Activated CD8-positive, alpha-beta memory T cell treated with anti-CD3 and anti-CD28 coated beads, Interleukin-2, amount 50 U/mL, for 4 hours (primary cell): ENCODE data around the gene ETV3L.
"Not testable (repeated sequence)": the region's sequence is repeated elsewhere in the genome, so short reads cannot be mapped to it uniquely, and the experiment has no call there.

Experiments
- DNase-seq: peaks from one replicate; pipeline ENCODE4 v3.0.0-alpha.2; 2020

Gene ETV3L

GRCh38 chr1:157104598-157105293, 5.1 kb upstream of the ETV3L start:
- no peak for DNase-seq

GRCh38 chr1:157103268-157103667, 3.7 kb upstream of the ETV3L start:
- DNase-seq, result no peak

- no peak for DNase-seq
Measured at GRCh38 chr1:157101149-157101548, 1.5 kb upstream of the ETV3L start.

GRCh38 chr1:157098987-157099632, 498 bp downstream of the ETV3L start:
- not testable (repeated sequence) for DNase-seq

GRCh38 chr1:157098519-157098918, 1.1 kb downstream of the ETV3L start:
- DNase-seq, result no peak

GRCh38 chr1:157097692-157098091, 1.9 kb downstream of the ETV3L start:
- no peak for DNase-seq

GRCh38 chr1:157096881-157097280, 2.7 kb downstream of the ETV3L start:
- no peak for DNase-seq

- no peak for DNase-seq
Measured at GRCh38 chr1:157095551-157095950, 4.1 kb downstream of the ETV3L start.

- no peak for DNase-seq
Measured at GRCh38 chr1:157095091-157095490, 4.5 kb downstream of the ETV3L start.

GRCh38 chr1:157092831-157093230, 6.8 kb downstream of the ETV3L start:
- no peak for DNase-seq

GRCh38 chr1:157091668-157092273, 7.8 kb downstream of the ETV3L start:
- no peak for DNase-seq

- no peak for DNase-seq
Measured at GRCh38 chr1:157091186-157091585, 8.4 kb downstream of the ETV3L start.

- DNase-seq, result no peak
Measured at GRCh38 chr1:157090771-157091170, 8.8 kb downstream of the ETV3L start.

GRCh38 chr1:157090196-157090647, 9.4 kb downstream of the ETV3L start:
- DNase-seq, result peak; percentile 90

GRCh38 chr1:157089789-157090188, 9.8 kb downstream of the ETV3L start:
- DNase-seq, result no peak

- no peak for DNase-seq
Measured at GRCh38 chr1:157088607-157089006, 11.0 kb downstream of the ETV3L start.

GRCh38 chr1:157087030-157087429, 12.6 kb downstream of the ETV3L start:
- no peak for DNase-seq

GRCh38 chr1:157086299-157086698, 13.3 kb downstream of the ETV3L start:
- DNase-seq, result no peak

GRCh38 chr1:157085421-157085820, 14.2 kb downstream of the ETV3L start:
- no peak for DNase-seq

- no peak for DNase-seq
Measured at GRCh38 chr1:157084720-157085119, 14.9 kb downstream of the ETV3L start.

- DNase-seq, result no peak
Measured at GRCh38 chr1:157081707-157082106, 17.9 kb downstream of the ETV3L start.

GRCh38 chr1:157080714-157081113, 18.9 kb downstream of the ETV3L start:
- no peak for DNase-seq

GRCh38 chr1:157077394-157077793, 22.2 kb downstream of the ETV3L start:
- DNase-seq, result no peak
